GM12892 (cell line): ENCODE measurements around the gene TRIM24.

Experiments
- POLR2A ChIP-seq: IDR thresholded peaks from 2 replicates; pipeline ENCODE4 v1.6.1; 2011; ENCODE audit warnings: low read depth, low read length, control low read depth
- TAF1 ChIP-seq: IDR thresholded peaks from 2 replicates; pipeline ENCODE4 v1.6.1; 2011; ENCODE audit warnings: low read depth, mild to moderate bottlenecking, control low read depth, low read length, borderline replicate concordance

GRCh38 chr7:138608275-138608674, 148.2 kb downstream of the TRIM24 start:
- TF ChIP-seq POLR2A (no peak), TAF1 (no peak)
